HG03066 (cell line): ENCODE data around the gene FSIP1.

Experiments used
- ATAC-seq: cut with Tn5 transposase; IDR thresholded peaks from one replicate; pipeline ENCODE4 v1.9.1; 2021; ENCODE audit warnings: low read depth; ENCODE audit not compliant: unreplicated experiment

FSIP1 gene

DNA sequence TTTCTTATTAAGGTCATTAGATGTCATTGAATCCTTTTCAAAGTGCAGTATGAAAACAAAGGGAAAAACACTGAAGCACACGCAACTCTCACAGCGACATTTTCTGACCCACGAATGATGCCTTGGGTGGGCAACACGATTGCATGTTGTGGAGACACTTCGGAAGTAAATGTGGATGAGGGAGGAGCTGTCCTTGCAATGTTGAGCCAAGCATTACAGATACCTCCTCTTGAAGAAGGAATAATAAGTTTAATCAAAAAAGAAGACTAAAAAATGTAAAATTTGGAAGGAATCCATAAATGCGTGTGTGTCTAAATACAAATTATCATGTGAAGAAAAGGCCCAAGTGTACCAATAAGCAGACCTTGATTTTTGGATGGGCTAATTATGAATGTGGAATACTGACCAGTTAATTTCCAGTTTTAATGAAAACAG lies 184.9 kb downstream of the FSIP1 start:
- no peak for ATAC-seq

DNA sequence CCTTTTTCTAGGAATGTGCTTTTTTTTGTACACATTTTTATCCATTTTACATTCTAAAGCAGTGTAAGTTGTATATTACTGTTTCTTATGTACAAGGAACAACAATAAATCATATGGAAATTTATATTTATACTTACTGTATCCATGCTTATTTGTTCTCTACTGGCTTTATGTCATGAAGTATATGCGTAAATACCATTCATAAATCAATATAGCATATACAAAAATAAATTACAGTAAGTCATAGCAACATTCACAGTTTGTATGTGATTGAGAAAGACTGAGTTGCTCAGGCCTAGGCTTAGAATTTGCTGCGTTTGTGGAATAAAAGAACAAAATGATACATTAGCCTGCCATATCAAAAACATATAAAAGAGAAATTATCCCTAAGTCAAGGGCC lies 185.3 kb downstream of the FSIP1 start:
- ATAC-seq: no peak

DNA sequence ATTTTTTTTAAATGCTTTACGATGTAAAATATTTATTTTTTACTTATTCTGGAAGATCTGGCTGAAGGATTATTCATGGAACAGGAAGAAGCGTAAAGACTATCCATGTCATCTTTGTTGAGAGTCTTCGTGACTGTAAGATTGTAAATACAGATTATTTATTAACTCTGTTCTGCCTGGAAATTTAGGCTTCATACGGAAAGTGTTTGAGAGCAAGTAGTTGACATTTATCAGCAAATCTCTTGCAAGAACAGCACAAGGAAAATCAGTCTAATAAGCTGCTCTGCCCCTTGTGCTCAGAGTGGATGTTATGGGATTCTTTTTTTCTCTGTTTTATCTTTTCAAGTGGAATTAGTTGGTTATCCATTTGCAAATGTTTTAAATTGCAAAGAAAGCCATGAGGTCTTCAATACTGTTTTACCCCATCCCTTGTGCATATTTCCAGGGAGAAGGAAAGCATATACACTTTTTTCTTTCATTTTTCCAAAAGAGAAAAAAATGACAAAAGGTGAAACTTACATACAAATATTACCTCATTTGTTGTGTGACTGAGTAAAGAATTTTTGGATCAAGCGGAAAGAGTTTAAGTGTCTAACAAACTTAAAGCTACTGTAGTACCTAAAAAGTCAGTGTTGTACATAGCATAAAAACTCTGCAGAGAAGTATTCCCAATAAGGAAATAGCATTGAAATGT lies 186.1 kb downstream of the FSIP1 start:
- ATAC-seq: no peak

DNA sequence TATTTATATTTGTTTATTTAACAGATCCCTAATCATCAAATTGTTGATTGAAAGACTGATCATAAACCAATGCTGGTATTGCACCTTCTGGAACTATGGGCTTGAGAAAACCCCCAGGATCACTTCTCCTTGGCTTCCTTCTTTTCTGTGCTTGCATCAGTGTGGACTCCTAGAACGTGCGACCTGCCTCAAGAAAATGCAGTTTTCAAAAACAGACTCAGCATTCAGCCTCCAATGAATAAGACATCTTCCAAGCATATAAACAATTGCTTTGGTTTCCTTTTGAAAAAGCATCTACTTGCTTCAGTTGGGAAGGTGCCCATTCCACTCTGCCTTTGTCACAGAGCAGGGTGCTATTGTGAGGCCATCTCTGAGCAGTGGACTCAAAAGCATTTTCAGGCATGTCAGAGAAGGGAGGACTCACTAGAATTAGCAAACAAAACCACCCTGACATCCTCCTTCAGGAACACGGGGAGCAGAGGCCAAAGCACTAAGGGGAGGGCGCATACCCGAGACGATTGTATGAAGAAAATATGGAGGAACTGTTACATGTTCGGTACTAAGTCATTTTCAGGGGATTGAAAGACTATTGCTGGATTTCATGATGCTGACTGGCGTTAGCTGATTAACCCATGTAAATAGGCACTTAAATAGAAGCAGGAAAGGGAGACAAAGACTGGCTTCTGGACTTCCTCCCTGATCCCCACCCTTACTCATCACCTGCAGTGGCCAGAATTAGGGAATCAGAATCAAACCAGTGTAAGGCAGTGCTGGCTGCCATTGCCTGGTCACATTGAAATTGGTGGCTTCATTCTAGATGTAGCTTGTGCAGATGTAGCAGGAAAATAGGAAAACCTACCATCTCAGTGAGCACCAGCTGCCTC lies 187.1 kb downstream of the FSIP1 start:
- ATAC-seq: no peak

DNA sequence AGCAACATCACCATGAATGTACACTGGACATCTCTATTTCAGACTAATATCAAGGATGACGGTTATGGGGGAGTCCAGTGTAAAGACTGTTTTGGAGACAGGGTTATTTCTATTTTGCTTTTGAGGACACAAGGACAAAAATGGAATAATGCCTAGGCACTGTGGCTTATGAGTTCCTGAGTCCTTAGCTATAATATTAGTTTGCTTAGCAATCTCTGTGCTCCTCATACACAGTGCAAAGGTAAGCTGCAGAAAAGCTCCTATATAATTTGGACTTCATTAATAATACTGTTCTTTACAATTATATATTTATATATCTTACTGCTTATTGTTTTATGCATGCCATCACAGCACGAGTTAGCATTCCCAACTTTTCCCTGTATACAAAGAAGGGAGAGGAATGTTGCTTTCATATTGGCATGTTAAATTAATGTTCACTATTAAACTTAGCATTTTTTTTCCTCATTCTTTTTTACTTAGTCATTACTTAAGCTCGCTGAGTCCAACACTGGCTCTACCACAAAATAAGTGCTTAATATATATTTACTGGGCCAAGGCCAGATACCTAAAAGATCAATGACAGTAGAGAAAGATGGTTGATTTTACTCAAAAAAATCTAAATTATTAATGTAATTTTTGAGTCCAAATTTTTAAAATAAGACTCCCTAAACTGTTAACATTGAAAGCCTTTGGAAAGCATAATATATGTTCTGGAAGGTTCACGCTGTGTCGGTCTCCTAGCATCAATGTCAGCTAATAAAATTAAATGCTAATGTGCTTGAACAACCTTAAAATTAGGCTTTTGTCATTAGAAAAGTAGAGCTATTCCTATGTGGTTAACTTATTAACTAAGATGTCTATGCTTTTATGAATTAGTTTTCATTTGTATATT lies 187.9 kb downstream of the FSIP1 start:
- no peak for ATAC-seq

DNA sequence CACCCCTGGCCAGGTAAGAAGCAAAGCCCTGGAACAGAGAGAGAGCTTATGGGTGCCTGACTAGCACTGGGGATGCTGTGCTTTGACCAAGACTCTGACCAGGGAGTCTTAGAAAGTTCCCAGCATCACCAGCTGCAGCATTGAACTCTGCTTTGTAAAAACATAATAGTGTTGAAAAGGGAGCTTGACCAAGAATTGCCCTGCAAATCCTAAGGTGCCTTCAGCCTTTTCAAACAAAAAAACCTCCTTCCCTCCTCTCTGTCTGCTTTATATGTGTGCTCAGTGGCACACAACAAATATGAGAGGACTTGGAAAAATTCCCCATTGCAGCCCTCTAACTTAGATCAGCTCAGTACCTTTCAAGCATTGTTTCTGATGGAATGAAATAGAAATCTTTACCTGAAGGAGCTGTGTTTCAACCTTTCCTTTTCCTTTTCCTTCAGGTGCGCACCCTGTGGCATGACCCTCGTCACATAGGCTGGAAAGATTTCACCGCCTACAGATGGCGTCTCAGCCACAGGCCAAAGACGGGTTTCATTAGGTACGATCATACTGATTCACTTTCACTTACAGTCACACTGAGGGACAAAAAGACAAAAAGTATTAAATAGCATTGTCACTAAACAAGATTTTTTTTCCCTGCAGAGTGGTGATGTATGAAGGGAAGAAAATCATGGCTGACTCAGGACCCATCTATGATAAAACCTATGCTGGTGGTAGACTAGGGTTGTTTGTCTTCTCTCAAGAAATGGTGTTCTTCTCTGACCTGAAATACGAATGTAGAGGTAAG lies 188.8 kb downstream of the FSIP1 start:
- no peak for ATAC-seq

DNA sequence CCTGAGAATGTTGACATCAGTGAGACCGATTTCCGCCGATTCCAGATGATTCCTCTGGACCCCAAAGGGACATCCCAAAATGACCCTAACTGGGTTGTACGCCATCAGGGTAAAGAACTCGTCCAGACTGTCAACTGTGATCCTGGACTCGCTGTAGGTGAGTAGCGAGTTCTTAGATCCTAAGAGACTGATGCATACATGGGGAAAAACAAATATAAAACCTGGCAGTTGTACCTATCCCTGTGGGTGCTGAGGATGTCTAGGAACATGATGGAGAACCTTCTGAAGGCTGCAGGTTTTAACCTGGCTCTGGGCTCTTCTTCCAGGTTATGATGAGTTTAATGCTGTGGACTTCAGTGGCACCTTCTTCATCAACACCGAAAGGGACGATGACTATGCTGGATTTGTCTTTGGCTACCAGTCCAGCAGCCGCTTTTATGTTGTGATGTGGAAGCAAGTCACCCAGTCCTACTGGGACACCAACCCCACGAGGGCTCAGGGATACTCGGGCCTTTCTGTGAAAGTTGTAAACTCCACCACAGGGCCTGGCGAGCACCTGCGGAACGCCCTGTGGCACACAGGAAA lies 189.5 kb downstream of the FSIP1 start:
- ATAC-seq: no peak

DNA sequence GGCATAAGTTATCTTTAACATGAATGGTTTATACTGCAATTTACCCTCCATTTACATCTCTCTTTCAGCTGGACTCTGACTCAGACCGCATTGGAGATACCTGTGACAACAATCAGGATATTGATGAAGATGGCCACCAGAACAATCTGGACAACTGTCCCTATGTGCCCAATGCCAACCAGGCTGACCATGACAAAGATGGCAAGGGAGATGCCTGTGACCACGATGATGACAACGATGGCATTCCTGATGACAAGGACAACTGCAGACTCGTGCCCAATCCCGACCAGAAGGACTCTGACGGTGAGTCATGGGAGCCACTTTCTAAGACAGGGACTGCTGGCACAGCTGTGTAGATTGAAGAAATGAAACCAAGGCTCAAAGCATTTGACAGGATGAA lies 190.1 kb downstream of the FSIP1 start:
- ATAC-seq: no peak

DNA sequence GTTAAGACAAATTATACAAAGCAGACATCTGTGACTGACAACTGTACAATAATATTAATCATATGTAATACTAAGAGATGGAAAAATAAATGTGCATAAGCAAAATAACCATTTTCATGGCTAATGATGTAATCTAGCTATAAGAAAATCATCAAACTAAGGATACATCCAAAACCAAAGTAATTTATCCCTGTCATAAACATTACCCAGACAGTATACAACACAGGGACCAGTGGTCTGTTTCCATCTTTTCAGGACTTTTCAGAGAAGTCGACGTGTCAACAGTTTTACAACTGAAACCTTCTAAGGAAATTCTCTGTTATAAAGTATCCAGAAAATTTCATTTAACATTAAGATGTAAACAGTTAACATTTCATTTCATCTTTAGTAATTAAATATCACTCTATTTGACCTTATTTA lies 190.7 kb downstream of the FSIP1 start:
- no peak for ATAC-seq

DNA sequence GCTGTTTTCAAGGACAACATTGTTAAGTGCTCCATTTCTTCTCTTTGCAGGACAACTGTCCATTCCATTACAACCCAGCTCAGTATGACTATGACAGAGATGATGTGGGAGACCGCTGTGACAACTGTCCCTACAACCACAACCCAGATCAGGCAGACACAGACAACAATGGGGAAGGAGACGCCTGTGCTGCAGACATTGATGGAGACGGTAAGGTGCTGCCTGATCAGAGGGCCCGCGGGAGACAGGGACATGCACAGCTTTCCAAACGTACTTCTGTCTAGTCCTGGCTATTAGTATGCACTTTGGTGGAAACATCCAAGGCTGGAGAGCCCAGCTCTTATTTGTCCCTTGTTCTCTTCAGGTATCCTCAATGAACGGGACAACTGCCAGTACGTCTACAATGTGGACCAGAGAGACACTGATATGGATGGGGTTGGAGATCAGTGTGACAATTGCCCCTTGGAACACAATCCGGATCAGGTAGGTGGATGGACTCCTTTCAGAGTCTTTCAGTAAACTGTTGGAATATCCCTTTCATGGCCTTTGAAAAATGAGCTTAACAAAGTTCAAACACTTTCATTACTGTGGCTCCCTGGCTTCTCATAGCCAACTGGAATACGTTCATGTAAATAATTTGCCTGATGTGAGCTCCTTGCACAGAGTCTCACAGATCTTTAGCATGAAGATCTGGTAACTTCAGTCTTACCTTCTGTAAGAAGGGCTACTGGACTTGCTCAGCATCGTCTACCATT lies 191.3 kb downstream of the FSIP1 start:
- ATAC-seq: no peak

DNA sequence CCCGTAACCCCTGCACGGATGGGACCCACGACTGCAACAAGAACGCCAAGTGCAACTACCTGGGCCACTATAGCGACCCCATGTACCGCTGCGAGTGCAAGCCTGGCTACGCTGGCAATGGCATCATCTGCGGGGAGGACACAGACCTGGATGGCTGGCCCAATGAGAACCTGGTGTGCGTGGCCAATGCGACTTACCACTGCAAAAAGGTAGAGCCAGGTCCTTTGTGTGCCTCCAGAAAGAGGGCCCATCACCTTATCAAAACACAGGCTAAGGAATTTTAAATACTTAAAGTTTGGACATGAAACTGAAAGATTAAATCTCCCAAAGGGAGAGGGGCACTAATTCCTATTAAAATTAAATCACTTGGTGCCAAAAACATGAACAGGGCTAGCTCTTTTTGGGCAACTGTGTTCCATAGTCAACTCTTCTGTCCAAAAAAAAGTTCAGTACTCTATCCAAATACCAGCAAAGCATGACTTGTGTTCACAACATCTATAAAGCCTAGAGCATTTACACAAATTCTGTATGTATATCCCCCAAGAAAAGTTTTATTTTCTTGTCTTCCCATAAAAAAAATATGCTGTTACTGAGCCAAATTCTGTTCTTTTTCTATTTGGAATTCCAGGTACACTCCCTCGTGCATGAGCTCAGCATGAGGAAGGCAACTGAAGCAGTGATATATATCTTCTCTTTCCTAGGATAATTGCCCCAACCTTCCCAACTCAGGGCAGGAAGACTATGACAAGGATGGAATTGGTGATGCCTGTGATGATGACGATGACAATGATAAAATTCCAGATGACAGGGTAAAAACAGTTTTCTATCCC lies 192.6 kb downstream of the FSIP1 start:
- ATAC-seq: no peak

DNA sequence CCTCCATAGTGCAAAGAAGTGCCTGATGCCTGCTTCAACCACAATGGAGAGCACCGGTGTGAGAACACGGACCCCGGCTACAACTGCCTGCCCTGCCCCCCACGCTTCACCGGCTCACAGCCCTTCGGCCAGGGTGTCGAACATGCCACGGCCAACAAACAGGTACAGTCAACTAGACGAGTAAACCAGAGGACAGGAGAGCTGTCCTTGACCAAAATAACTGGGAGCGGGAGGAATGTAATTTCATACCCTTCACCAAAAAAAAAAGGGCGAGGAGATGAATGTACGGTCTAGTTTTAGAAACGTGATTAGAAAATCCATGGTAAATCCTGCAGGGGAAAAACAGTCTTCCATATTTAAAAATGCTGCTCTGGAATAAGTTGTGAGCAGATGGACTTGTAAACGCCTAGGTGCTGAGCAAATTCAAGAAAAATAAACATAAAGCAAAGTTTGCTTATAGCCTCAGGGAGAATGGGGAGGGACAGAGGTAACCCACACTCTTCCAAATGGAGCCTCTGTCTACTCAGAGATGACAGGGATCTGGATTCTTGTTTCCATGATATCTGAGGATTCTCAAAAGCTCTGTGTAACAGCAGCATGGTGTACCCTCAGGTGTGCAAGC lies 193.3 kb downstream of the FSIP1 start:
- no peak for ATAC-seq

DNA sequence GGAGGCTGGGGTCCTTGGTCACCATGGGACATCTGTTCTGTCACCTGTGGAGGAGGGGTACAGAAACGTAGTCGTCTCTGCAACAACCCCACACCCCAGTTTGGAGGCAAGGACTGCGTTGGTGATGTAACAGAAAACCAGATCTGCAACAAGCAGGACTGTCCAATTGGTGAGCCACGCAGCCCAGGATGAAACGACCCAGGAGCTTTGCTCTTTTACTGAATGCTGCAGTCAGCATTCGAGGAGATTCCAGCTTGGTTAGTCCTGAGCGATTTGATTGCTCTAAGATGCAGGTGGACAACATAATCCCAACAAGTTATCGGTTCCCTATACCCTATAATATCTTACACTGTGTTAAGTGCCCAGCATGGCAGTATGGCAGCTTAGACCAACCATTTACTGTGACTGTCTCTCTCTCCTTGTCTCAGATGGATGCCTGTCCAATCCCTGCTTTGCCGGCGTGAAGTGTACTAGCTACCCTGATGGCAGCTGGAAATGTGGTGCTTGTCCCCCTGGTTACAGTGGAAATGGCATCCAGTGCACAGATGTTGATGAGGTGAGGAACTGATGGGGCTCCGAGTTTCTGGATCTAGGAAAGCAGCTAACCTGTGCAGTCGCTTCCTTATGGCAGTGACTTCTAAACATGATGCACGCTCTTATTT lies 194.0 kb downstream of the FSIP1 start:
- ATAC-seq: no peak

DNA sequence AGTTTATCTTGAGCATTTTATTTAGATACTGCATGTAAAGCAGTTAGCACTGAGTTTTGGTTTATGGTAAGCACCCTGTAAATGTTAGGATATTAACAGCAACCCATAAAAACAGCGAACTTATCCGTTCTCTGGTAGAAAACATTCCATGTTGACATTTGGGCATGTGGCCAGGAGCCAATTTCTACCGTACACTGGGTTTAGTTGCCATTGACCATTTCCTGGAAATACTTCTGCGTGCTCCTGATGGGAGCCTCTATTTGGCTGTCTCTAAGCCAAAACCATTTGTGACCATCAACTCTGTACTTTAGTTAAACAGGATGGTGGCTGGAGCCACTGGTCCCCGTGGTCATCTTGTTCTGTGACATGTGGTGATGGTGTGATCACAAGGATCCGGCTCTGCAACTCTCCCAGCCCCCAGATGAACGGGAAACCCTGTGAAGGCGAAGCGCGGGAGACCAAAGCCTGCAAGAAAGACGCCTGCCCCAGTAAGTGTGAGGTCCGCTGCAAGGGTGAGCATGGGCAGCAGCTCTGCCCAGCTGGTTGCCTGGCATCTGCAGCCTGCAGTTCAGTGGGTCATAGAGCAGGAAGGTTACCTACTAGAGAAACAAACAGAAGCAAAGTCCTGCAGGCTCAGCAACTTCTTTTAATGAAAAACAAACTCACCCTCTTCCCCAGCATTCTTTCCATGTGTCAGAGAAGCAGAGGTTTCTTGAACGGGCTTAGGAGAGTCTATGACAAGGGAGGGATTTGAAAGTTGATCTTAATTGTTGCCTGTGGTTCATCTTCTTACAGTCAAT lies 194.7 kb downstream of the FSIP1 start:
- ATAC-seq: no peak

DNA sequence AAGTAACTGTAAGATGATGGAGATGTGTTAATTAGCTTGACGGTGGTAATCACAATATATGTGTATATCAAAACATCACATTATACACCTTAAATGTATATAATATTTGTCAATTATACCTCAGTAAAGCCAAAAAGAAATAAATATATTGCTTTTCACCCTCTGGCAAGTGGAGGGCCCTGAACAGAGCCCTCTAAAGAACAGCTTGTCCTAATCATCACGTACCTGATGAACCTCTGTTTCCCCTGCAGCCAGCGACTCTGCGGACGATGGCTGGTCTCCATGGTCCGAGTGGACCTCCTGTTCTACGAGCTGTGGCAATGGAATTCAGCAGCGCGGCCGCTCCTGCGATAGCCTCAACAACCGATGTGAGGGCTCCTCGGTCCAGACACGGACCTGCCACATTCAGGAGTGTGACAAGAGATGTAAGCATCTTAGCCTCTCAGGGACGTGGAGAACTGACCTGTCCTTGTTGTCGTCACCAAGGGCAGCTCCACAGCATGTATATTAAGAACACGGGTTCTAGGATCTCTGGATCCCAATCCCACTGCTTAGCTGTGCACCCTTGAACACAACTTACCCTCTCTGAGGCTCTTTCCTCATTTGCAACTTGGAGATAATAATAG lies 195.4 kb downstream of the FSIP1 start:
- no peak for ATAC-seq
